HG02943 (cell line): ENCODE data around the gene ABTB2.

ENCODE experiments used
- ATAC-seq: cut with Tn5 transposase; IDR thresholded peaks from one replicate; pipeline ENCODE4 v1.9.1; 2021; ENCODE audit warnings: mild to moderate bottlenecking, low read depth, moderate library complexity; ENCODE audit not compliant: unreplicated experiment

ABTB2 gene

GRCh38 chr11:34268906-34269430 is 88.8 kb downstream of the ABTB2 start:
- no peak for ATAC-seq

DNA sequence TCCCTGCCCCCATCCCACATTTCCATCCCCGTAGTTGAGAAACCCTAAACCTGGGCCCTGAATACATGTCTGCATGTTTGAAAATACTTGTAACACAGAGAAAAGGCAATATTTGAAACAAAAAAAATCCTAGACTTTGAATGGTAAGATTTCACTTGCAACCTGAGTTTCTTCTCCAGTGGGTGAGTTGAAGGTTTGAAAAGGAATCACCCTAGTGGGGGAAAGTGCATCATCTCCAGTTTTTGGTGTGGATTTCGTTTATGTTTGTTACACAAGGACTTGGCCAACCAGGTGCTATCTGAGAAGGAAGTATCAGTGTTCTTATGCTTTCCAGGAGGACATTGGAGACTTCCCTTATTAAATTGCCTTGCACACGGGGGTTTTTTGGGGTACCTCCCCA is 90.4 kb downstream of the ABTB2 start:
- no peak for ATAC-seq

- no peak for ATAC-seq
Observed at GRCh38 chr11:34267013-34267412, 90.8 kb downstream of the ABTB2 start.

GRCh38 chr11:34266090-34266912 is 91.5 kb downstream of the ABTB2 start:
- ATAC-seq: no peak

GRCh38 chr11:34264303-34265110 is 93.3 kb downstream of the ABTB2 start:
- no peak for ATAC-seq

DNA sequence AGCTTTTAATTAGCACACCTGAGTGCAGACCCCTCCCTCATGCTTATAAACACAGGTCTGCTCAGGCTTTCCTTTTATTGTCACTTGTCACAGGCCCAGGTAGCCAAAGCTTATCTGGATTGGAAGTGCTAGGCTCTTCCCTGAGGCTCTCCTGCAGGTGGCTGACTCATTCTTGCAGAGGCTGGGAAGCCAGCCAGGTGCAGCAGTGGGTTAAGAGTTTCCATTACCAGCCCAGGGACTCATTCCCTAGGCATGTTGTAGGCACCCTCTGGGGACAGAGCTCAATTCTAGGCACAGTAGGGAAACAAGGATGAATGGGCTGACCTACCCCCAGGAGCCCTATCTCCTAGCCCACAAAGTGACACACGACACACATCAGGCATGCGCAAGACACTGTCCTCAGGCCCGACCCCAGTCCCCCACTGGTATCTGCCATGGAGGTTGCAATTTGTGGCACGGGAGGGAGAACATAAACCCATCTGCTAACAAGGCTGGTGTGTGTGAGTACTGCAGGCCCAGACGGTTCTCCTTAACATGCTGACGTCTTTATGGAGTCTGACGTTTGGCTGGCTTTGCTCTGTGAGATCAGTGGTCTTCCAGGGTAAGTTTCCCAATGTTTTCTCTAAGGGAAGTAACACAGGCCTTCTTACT is 94.2 kb downstream of the ABTB2 start:
- ATAC-seq: no peak

DNA sequence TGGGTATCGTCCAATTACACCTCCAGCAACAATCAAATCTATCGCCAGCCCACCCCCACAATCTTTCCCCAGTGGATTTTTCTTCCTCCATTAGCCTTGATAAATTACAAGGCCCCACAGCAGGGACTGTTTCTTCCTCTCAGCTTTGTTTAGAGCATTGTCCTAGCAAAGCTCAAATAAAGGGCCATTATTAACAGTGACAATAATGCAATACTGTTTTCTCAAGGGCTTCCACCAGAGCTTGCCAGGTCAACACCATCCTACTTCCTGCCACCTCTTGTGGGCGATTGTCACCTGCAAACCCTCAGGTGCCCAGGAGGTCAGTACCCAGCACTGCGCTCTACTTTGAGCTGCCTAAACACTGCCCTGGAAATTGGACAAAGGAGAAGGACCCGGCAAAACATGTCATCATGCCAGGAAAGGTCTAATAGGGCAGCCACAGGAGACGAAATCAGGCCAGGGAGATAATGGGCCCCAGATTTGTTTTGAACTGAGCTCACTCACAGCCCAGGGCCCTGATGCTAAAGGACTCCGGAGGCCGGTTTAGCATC is 95.2 kb downstream of the ABTB2 start:
- no peak for ATAC-seq

- ATAC-seq: no peak
Observed at GRCh38 chr11:34261820-34262219, 96.0 kb downstream of the ABTB2 start.

- ATAC-seq: no peak
Observed at GRCh38 chr11:34261095-34261494, 96.7 kb downstream of the ABTB2 start.

DNA sequence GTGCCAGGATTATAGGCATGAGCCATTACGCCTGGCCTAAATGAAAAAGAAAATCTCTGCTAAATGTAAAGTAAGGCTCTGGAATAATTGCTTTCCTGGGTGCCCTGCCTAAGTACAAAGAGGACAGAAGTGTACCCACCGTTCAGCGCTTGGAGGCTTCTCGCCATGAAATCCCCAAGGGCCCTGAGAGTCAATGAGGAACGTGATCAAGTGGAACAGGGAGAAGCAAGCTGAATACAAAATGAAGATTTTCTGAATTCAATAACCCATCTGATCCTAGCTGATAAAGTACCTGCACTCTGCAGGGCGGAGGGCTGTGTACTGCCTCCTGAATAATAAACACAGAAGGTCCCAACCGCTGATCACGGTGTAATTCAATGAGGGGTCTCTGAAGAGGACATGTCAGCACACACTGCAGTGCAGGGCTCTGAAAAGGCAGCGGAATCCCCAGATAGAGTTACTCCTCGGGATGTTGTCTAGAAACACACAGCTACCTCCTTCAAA is 97.7 kb downstream of the ABTB2 start:
- no peak for ATAC-seq

- ATAC-seq: no peak
Observed at GRCh38 chr11:34259087-34259486, 98.7 kb downstream of the ABTB2 start.

GRCh38 chr11:34256626-34257025 is 101.2 kb downstream of the ABTB2 start:
- no peak for ATAC-seq

DNA sequence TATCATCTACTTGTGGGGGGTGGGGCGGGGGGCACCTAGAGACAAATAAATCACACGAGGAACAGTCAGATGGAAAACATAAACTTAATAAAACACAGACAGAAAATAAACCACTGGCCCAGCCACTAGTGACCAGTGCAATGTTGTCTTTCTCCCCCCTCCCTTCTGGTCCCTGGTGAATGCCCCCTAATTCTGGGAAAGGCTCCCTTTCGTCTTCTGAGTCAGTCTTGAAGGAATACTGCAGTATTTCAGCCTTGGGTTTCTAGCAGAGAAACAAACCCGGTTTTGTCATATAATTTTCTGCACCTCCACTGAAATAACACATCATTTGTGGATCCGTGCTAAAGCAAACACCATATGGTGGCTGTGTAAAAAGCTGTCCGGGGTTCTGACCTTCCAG is 101.7 kb downstream of the ABTB2 start:
- ATAC-seq: no peak

DNA sequence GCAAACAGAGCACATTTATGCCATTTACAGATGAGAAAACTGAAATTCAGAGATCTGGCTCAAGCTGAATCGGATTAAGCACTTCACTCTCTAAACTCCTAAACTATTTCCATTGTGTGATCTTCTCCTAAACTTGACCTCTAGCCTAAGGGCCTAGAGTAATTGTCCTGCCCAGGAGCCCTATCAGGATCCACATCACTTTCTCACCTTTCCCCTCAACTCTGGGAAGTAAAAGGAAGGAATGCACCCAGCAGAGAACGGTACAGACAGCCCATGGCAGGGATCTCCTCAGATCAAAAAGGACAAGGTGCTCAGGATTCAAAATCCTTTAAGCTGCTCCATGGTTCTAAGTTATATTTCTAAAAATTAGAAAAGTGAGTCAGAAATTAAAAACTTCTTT is 102.7 kb downstream of the ABTB2 start:
- ATAC-seq: no peak

DNA sequence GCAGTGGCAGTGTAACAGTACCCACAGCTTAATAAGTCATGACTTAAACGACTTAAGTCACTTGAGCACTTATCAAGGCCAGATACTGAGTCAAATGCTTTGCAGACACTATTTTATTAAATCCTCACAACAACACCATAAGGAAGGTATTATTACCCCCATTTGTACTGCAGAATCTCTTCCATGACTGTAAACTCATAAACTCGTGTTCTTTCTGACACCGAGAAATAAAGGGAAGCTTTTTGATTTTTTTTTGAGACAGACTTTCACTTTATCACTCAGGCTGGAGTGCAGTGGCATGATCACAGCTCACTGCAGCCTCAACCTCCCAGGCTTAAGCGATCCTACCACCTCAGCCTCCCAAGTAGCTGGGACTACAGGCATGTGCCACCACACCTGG is 103.8 kb downstream of the ABTB2 start:
- no peak for ATAC-seq

DNA sequence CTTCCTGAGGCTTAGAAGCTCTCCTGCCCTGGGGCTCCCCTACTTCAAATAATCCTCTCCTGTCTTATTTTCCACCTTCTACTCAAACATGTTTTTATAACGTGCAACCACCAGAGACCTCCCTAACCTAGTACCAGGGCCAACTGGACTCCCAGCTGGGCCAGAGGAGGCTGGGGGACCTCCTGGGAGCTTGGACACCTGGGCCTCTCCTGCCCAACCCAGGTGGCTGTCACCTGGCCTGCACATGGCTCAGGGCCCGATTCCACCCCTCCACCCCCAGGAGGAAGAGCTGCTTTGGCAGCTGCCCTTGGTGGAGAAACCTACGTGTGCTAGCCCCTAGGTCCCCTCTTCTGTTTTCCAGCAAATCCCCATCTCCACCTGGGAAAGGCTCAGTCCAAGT is 105.2 kb downstream of the ABTB2 start:
- no peak for ATAC-seq

DNA sequence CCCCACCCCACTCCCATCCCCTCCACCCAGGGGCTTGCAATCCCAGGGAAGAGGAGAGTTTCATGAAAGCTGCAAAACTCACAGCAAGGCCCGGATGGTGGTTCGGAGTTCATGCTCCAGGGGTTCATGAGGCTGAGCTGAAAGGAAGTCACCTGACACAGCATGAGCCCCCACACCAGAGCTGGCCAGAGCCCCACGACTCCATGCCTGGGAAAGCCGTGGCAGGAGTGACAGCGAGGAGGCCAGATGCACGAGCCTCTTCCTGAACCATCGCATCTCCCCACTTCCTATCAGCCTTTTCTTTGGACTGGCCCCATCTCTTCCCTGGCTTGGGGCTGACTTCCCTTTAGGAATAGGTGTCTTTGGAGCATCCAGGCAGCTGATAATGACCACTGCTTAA is 105.8 kb downstream of the ABTB2 start:
- no peak for ATAC-seq

DNA sequence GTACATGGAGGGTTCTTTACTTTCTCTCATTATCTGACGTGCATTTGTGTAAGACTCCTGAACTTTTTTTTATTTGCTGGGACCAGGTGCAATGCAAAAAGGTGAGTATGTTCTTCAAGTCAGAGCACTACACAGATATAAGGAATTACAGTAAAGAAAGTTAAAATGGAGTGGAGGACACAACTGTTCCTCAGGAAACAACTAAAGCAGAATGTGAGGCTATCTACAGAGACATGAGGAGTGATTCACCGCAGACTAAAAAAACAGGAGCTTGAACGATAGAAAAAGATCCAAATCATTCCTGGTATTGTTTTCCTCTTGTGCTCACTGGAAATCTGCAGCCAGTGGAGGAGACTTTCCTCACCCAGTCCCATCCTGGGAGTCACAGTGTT is 106.2 kb downstream of the ABTB2 start:
- no peak for ATAC-seq

- ATAC-seq: peak; percentile 72
Observed at GRCh38 chr11:34250732-34251588, 106.8 kb downstream of the ABTB2 start.

DNA sequence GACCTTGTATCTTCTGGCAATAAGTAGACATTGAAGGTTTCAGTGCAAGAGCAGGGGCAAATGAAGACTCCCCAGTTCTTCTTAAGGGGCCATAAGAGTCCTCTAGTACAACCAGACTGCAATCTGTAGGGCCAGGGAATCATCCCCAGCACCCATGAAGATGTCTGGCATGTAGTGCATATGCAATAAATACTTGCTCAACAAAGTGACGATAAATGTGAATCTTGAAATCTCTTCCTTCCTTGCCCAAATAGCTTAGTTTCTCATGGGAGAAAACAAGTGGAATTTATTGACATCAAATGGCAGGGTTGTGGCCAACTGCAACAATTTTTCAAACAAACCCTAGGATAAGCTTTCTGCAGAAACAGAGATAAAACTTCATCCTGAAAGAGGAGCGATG is 107.6 kb downstream of the ABTB2 start:
- ATAC-seq: no peak
